Epithelial cell of proximal tubule (primary cell): ENCODE measurements around the gene TOM1. TPM values are rescaled to one million over a fixed set of nuclear protein-coding genes. Genes with fewer than 3 reads are reported as not detected.

ENCODE experiments used
- DNase-seq: peaks from one replicate; pipeline ENCODE4 v3.0.0-alpha.2; 2011; ENCODE audit warnings: low read depth
- H3K4me3 ChIP-seq: 2 replicates; pipeline ENCODE4 v1.5.1; 2011; ENCODE audit warnings: low read depth, mild to moderate bottlenecking, low read length
- total RNA-seq: library from RNA; depleted of rRNA; stranded (reverse); fragments of >200 nt; gene quantifications from 2 replicates; pipeline ENCODE4 v1.2.3, GENCODE V29; 2015
- TF ChIP-seq, protein P1 (sequence below): conservative IDR thresholded peaks from 2 replicates; pipeline ENCODE4 v1.5.1; 2012; ENCODE audit warnings: low read depth, mild to moderate bottlenecking, low read length

The TOM1 gene
- total RNA-seq, 1 donor from 2014 or later, result 24.0 TPM

DNA sequence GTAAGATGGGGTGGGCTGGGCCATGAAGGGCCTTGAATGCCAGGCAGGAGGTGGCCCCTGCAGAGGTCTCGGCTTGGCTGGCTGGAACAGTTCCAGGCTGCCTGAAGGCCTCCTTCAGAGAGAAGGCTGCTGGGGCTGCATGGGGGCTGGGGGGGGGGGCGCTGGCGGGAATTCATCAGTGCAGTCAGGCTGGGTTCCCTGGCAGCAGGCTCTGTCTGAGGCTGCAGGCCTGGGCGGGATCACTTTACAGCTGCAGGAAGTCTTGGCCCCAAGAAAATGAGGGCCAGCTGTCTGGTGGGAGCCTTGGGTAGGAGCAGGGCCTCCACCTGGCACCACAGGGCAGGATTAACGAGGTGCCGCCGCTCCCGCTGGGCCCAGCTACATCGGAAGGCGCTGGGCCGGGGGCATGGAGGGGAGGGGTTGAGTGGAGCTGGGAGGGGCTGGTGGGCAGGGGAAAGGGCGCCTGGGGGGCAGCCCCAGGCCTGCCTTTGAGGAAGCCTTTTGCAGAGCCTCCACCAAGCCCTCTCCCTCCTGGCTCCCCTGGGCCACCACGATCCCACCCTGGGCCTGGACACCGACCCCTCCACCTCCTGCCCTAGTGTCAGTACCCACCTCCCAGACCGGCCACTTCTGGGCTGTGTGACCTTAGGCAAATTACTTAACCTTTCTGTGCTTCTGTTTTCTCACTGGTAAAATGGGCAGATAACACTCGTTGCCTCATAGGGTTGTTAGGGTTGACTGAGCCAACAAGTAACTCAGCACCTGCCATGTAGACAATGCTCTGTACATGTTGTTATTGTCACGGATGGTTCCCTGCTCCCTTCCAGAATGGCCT lies 50.2 kb downstream of the TOM1 start:
- H3K4me3 ChIP-seq, result no peak overlapping the region
- no peak for DNase-seq

DNA sequence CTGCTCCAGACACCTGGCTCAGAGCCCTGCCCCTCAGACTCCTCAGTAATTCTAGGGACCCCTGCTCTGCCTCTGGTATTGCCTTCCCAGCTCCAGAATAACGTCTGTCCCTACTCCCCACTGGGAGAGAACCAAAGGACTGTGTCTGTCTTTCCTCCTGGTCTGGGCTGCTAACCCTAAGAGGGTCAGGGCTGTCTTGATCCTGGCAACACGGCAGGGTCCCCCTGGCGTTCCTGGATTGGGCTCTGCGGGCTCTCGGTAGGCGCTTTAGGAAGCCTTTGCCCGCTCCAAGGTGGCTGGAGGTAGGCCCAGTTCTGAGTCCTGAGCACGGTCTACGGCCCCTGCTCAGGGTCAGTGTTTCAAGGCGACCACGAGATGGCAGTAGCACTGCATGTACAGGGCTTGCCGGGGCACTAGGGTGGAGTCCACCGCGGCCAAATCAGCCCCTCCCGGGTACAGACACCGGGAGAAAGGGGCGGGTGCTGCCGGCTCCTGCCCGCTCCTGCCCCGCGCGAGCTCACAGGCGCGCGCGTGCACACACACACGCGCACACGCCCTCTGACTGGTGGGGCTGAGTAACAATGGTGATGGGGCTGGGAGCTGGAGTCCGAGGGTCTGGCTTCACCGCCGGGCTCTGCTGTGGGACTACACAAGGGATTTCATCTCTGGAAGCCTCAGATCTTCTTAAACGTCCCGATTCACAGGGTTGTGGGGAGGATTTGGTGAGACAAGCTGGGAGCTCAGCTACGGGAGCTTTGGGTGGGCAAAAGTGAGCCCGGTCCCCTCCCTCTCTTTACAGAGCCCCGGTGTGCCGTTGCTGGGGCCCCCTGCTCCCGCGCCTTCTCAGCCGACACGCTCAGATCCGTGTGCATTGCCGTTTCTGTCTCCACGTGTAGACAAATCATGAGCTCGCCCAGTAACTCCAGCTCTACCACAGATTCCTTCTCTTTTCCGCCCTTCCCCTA lies 51.1 kb downstream of the TOM1 start:
- DNase-seq, result no peak

More for the DNA sequence above, 50.2 kb downstream of the TOM1 start:
- TF ChIP-seq, protein P1, sequence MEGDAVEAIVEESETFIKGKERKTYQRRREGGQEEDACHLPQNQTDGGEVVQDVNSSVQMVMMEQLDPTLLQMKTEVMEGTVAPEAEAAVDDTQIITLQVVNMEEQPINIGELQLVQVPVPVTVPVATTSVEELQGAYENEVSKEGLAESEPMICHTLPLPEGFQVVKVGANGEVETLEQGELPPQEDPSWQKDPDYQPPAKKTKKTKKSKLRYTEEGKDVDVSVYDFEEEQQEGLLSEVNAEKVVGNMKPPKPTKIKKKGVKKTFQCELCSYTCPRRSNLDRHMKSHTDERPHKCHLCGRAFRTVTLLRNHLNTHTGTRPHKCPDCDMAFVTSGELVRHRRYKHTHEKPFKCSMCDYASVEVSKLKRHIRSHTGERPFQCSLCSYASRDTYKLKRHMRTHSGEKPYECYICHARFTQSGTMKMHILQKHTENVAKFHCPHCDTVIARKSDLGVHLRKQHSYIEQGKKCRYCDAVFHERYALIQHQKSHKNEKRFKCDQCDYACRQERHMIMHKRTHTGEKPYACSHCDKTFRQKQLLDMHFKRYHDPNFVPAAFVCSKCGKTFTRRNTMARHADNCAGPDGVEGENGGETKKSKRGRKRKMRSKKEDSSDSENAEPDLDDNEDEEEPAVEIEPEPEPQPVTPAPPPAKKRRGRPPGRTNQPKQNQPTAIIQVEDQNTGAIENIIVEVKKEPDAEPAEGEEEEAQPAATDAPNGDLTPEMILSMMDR, result no peak

GRCh38 chr22:35352214-35353111 lies 52.8 kb downstream of the TOM1 start:
- TF ChIP-seq, protein P1, result peak; percentile 45
- H3K4me3 ChIP-seq, result no peak overlapping the region
- DNase-seq, result no peak

More for the DNA sequence above, 51.1 kb downstream of the TOM1 start:
- TF ChIP-seq, protein P1, result peak; percentile 61
- peak overlapping the region; percentile 70 for H3K4me3 ChIP-seq

- no peak for DNase-seq
Measured at GRCh38 chr22:35353318-35353717, 53.6 kb downstream of the TOM1 start.

GRCh38 chr22:35354068-35354467 lies 54.4 kb downstream of the TOM1 start:
- no peak overlapping the region for H3K4me3 ChIP-seq
- no peak for DNase-seq
- TF ChIP-seq, protein P1, result no peak

More at GRCh38 chr22:35353318-35353717, 53.6 kb downstream of the TOM1 start:
- TF ChIP-seq, protein P1, result no peak
- H3K4me3 ChIP-seq, result no peak overlapping the region
